Heart left ventricle (tissue), 16 donors: Measurements from ENCODE around the gene DDX47. TPM values are rescaled to one million over a fixed set of nuclear protein-coding genes. Genes with fewer than 3 reads are reported as not detected.
"Not testable (repeated sequence)": the region's sequence is repeated elsewhere in the genome, so short reads cannot be mapped to it uniquely, and the experiment has no call there.

Source experiments
- ATAC-seq, 4 donors: fragments of 200-7000 bp; cut with Tn5 transposase; one replicate each; pipeline ENCODE4 v1.9.1; 2020 to 2022; ENCODE audit warnings: moderate library complexity in 4 of 4, mild to moderate bottlenecking in 3 of 4, moderate number of reproducible peaks in 1 of 4
- DNase-seq, 5 donors: peaks; one replicate each; pipeline ENCODE4 v3.0.0-alpha.2; 2020
- H3K27ac ChIP-seq, 12 donors: fragments of 200-600 bp; sonication (generic) in 4 of 12; one replicate each; pipeline versions ENCODE4 v1.5.0 to v1.8.0; 2016 to 2022; ENCODE audit warnings: mild to moderate bottlenecking in 2 of 12
- H3K27me3 ChIP-seq, 9 donors: fragments of 200-600 bp; sonication (generic) in 2 of 9; one replicate each; pipeline versions ENCODE4 v1.5.1 to v1.8.0; 2016 to 2022; ENCODE audit warnings: mild to moderate bottlenecking in 3 of 9
- H3K36me3 ChIP-seq, 9 donors: fragments of 200-600 bp; sonication (generic) in 2 of 9; one replicate each; pipeline versions ENCODE4 v1.5.0 to v1.8.0; 2018 to 2022; ENCODE audit warnings: mild to moderate bottlenecking in 2 of 9
- H3K4me1 ChIP-seq, 12 donors: fragments of 200-600 bp; sonication (generic) in 4 of 12; one replicate each; pipeline versions ENCODE4 v1.5.0 to v1.8.0; 2016 to 2022; ENCODE audit warnings: mild to moderate bottlenecking in 3 of 12
- H3K4me3 ChIP-seq, 12 donors: fragments of 200-600 bp; sonication (generic) in 4 of 12; one replicate each; pipeline versions ENCODE4 v1.5.0 to v1.8.0; 2017 to 2022; ENCODE audit warnings: mild to moderate bottlenecking in 9 of 12, moderate library complexity in 4 of 12
- H3K9me3 ChIP-seq, 12 donors: fragments of 200-600 bp; sonication (generic) in 4 of 12; one replicate each; pipeline versions ENCODE4 v1.5.0 to v1.8.0; 2016 to 2022; ENCODE audit warnings: mild to moderate bottlenecking in 1 of 12
- CTCF ChIP-seq, 12 donors: fragments of 200-600 bp; sonication (generic) in 4 of 12; IDR thresholded peaks; one replicate each; pipeline versions ENCODE4 v1.5.0 to v1.8.0; 2018 to 2022; ENCODE audit warnings: antibody characterized with exemption in 12 of 12, mild to moderate bottlenecking in 5 of 12
- POLR2A ChIP-seq, 2 donors: fragments of 450-650 bp; IDR thresholded peaks; one replicate each; pipeline ENCODE4 v1.6.1; 2017; ENCODE audit warnings: antibody characterized with exemption in 2 of 2, mild to moderate bottlenecking in 2 of 2, moderate library complexity in 2 of 2
- WGBS, 4 donors: extraction: QIAGEN DNeasy Blood & Tissue Kit in 2 of 4; methylation state at CpG; one replicate each; pipeline versions ENCODE4 v1.1.5 to v1.1.7; 2013 to 2018; 5-methylcytosine and 5-hydroxymethylcytosine counted together
- intact Hi-C, 10 donors: fragments of 100-400 bp; cut with DNase I; formaldehyde crosslinking; loops; one replicate each; pipeline versions ENCODE4 v1.11.1 to v1.14.2; 2022
- polyA plus RNA-seq, 2 donors: library from polyadenylated mRNA; stranded (reverse); fragments of 200-250 nt; gene quantifications; one replicate each; pipeline ENCODE4 v1.2.3, GENCODE V29; 2013
- total RNA-seq, 9 donors: library from RNA; depleted of rRNA in 2 of 9; stranded (reverse); fragments of >200 nt in 2 of 9; fragmentation: NEBNext Ultra II Directional in 3 of 9; extraction: Animal tissue kit (Norgen Biotek cat#: 25700) in 3 of 9; gene quantifications; one replicate each; pipeline versions ENCODE4 v1.1.0 to v1.2.4, GENCODE V29; 2016 to 2023
- donor health status: ischemic (EF 13 %, LVEDD 7.1; RV severe dilation, severe dysfunction).
- donor health status: healthy with polysubstance abuse.
- donor health status: DM: no; HTN: yes; CAD: no.
- donor health status: DM: no; HTN: no; CAD: no.
- donor health status: ischemic (EF 25% LVEDD 6.9; RV normal size, moderate dysfunction).
- donor health status: ischemic (EF 25% LVEDD 5.7; RV mildly dilated, moderate dysfunction).
- donor health status: healthy.
- donor health status: DM: yes; HTN: yes; CAD: no.
- donor health status: ischemic (EF 35%, LVEDD 5.7; RV mildly dilated, moderate dysfunction).
- donor health status: nonischemic (EF 11% LVEDD 7.7; RV severe dilation, severe dysfunction).
- donor health status: DM: yes; HTN: yes; CAD: no.
- donor health status: PGD.
- donor health status: ischemic (EF 29% LVEDD 5.4; RV normal size, mild dysfunction).
- donor health status: nonischemic (EF 23%, LVEDD 6.1; RV moderate dilation, normal function).

DDX47 gene
- total and polyA plus RNA-seq, 11 donors = 13.7 to 38.2 (median 27.1) TPM

GRCh38 chr12:12872934-12873275 is 59.8 kb downstream of the DDX47 start:
- Histone ChIP-seq H3K36me3 (no peaks in the 10 kb centered on the region), H3K4me1 (peaks cover 0 to 8% (median 0%) of the 10 kb centered on the region in 12 donors), H3K27ac (no peak overlapping the region), H3K27me3 (no peaks in the 10 kb centered on the region), H3K9me3 (no peaks in the 10 kb centered on the region), H3K4me3 (no peak overlapping the region)
- no peak for DNase-seq
- intact Hi-C loops = no loop called here
- ATAC-seq = no peak
- TF ChIP-seq CTCF (IDR thresholded peaks at IDR 0.05) (no peak), POLR2A (IDR thresholded peaks at IDR 0.05) (no peak)
- 89 to 97% (median 95%) methylated on average over 2 of the region's 2 CpGs for WGBS, 4 donors

- WGBS, 4 donors = 68 to 83% (median 81%) methylated on average over 1 of the region's 1 CpG
Observed at GRCh38 chr12:12874029-12874428, 60.9 kb downstream of the DDX47 start.

GRCh38 chr12:12875301-12875700 is 62.2 kb downstream of the DDX47 start:
- WGBS, 4 donors = 95 to 98% (median 97%) methylated on average over 10 of the region's 10 CpGs

More at GRCh38 chr12:12874029-12874428, 60.9 kb downstream of the DDX47 start:
- Histone ChIP-seq H3K36me3 (no peaks in the 10 kb centered on the region), H3K4me3 (no peak overlapping the region), H3K9me3 (no peaks in the 10 kb centered on the region), H3K27ac (no peak overlapping the region), H3K27me3 (no peaks in the 10 kb centered on the region), H3K4me1 (peaks cover 0 to 8% (median 0%) of the 10 kb centered on the region in 12 donors)
- no peak for DNase-seq
- intact Hi-C loops = no loop called here
- ATAC-seq = no peak
- TF ChIP-seq POLR2A (IDR thresholded peaks at IDR 0.05) = no peak
- no peak for TF ChIP-seq CTCF (IDR thresholded peaks at IDR 0.05)

GRCh38 chr12:12877153-12877768 is 64.1 kb downstream of the DDX47 start:
- Histone ChIP-seq H3K9me3 (no peaks in the 10 kb centered on the region), H3K4me1 (peaks cover 0 to 8% (median 0%) of the 10 kb centered on the region in 12 donors), H3K4me3 (no peak overlapping the region), H3K36me3 (no peaks in the 10 kb centered on the region), H3K27ac (no peak overlapping the region), H3K27me3 (no peaks in the 10 kb centered on the region)
- DNase-seq (no peak), ATAC-seq (no peak)
- intact Hi-C loops = no loop called here
- TF ChIP-seq CTCF (IDR thresholded peaks at IDR 0.05) (no peak), POLR2A (IDR thresholded peaks at IDR 0.05) (no peak)
- WGBS, 4 donors = 89 to 92% (median 91%) methylated on average over 5 of the region's 5 CpGs

More at GRCh38 chr12:12875301-12875700, 62.2 kb downstream of the DDX47 start:
- H3K36me3 ChIP-seq, H3K27ac ChIP-seq, H3K27me3 ChIP-seq, DNase-seq, H3K4me1 ChIP-seq, H3K9me3 ChIP-seq, ATAC-seq, H3K4me3 ChIP-seq, intact Hi-C loops: not testable (repeated sequence)
